Spleen (tissue), 11 donors: Measurements from ENCODE around the gene LRRD1. TPM values are rescaled to one million over a fixed set of nuclear protein-coding genes. Genes with fewer than 3 reads are reported as not detected.

ENCODE experiments used
- DNase-seq: peaks from one replicate; pipeline ENCODE4 v3.0.0-alpha.2; 2020
- H3K27ac ChIP-seq, 8 donors: fragments of 200-600 bp; sonication (generic) in 7 of 8; 1 replicate in 4 of 8; 2 replicates in 4 of 8; pipeline versions ENCODE4 v1.5.0 to v1.8.0; 2016 to 2021; ENCODE audit warnings: inconsistent platforms in 4 of 8, mild to moderate bottlenecking in 4 of 8, moderate library complexity in 1 of 8
- H3K27me3 ChIP-seq, 7 donors: fragments of 200-600 bp; sonication (generic) in 6 of 7; replicated peaks in 1 of 7; 1 replicate in 4 of 7; 2 replicates in 3 of 7; pipeline versions ENCODE4 v1.5.0 to v1.8.0; 2016 to 2021; ENCODE audit warnings: inconsistent platforms in 3 of 7, mild to moderate bottlenecking in 1 of 7
- H3K36me3 ChIP-seq, 6 donors: fragments of 200-600 bp; sonication (generic) in 5 of 6; 1 replicate in 4 of 6; 2 replicates in 2 of 6; pipeline versions ENCODE4 v1.5.0 to v1.8.0; 2016 to 2021; ENCODE audit warnings: inconsistent platforms in 2 of 6
- H3K4me1 ChIP-seq, 6 donors: fragments of 200-600 bp; sonication (generic) in 5 of 6; 1 replicate in 3 of 6; 2 replicates in 3 of 6; pipeline versions ENCODE4 v1.5.0 to v1.8.0; 2016 to 2021; ENCODE audit warnings: inconsistent platforms in 3 of 6
- H3K4me3 ChIP-seq, 8 donors: fragments of 200-600 bp; sonication (generic) in 7 of 8; 1 replicate in 4 of 8; 2 replicates in 4 of 8; pipeline versions ENCODE4 v1.5.0 to v1.8.0; 2016 to 2021; ENCODE audit warnings: inconsistent platforms in 4 of 8, mild to moderate bottlenecking in 4 of 8, moderate library complexity in 2 of 8
- H3K9me3 ChIP-seq, 8 donors: fragments of 200-600 bp; sonication (generic) in 7 of 8; 1 replicate in 4 of 8; 2 replicates in 4 of 8; pipeline versions ENCODE4 v1.5.0 to v1.8.0; 2016 to 2021; ENCODE audit warnings: inconsistent platforms in 4 of 8
- POLR2A ChIP-seq, 3 donors: fragments of 450-650 bp; IDR thresholded peaks; one replicate each; pipeline ENCODE4 v1.5.1; 2017; ENCODE audit warnings: antibody characterized with exemption in 3 of 3, mild to moderate bottlenecking in 1 of 3
- POLR2AphosphoS5 ChIP-seq, 3 donors: sonication (generic); formaldehyde crosslinking; IDR thresholded peaks; one replicate each; pipeline ENCODE4 v1.5.1; 2017; ENCODE audit warnings: antibody characterized with exemption in 3 of 3
- WGBS, 5 donors: extraction: QIAGEN DNeasy Blood & Tissue Kit in 3 of 5; methylation state at CpG; one replicate each; pipeline versions ENCODE4 v1.1.5 to v1.1.7; 2013 to 2018; 5-methylcytosine and 5-hydroxymethylcytosine counted together
- intact Hi-C: fragments of 100-400 bp; cut with DNase I; formaldehyde crosslinking; loops from one replicate; pipeline ENCODE4 v1.15.0; 2023; ENCODE audit warnings: low total_unique reads
- polyA plus RNA-seq, 3 donors: library from polyadenylated mRNA; stranded (reverse); fragments of 200-250 nt; gene quantifications; one replicate each; pipeline ENCODE4 v1.2.1, GENCODE V29; 2013
- total RNA-seq, 7 donors: library from RNA; depleted of rRNA in 3 of 7; stranded (reverse); fragments of >200 nt in 3 of 7; fragmentation: NEBNext Ultra II Directional in 4 of 7; extraction: Animal tissue kit (Norgen Biotek cat#: 25700) in 4 of 7; gene quantifications; one replicate each; pipeline versions ENCODE4 v1.1.0 to v1.2.1, GENCODE V29; 2016 to 2021
- TF ChIP-seq, protein P1 (sequence below), 11 experiments: fragments of 200-600 bp in 7 of 11; fragments of 450-650 bp in 4 of 11; sonication (generic) in 4 of 11; IDR thresholded peaks in 8 of 11; conservative IDR thresholded peaks in 3 of 11; 1 replicate in 7 of 11; 2 replicates in 4 of 11; pipeline versions ENCODE4 v1.4.0 to v1.8.0; 2016 to 2021; ENCODE audit warnings: antibody characterized with exemption in 11 of 11, inconsistent platforms in 4 of 11, mild to moderate bottlenecking in 1 of 11
- donor health status: healthy with polysubstance abuse.
- donor health status: DM: no; HTN: no; CAD: no; lungs with moderate emphysema.
- donor health status: DM: no; HTN: no; CAD: no.
- donor health status: Bipolar disorder and iron deficiency.
- donor health status: healthy.
- donor health status: DM: no; HTN: no; CAD: no.
- donor health status: DM: yes; HTN: yes; CAD: no.

Gene LRRD1
- total and polyA plus RNA-seq, 10 donors: 0.09 to 0.34 (median 0.25) TPM; not detected in 6

- Histone ChIP-seq H3K9me3 (no peaks in the 10 kb centered on the region), H3K27me3 (no peaks in the 10 kb centered on the region), H3K4me1 (peaks cover 4 to 48% (median 27%) of the 10 kb centered on the region in 6 donors), H3K4me3 (peak overlapping the region; percentile 74 to 98 (median 92)), H3K27ac (peak overlapping the region; percentile 88 to 97 (median 97)), H3K36me3 (peaks cover 3 to 28% (median 6%) of the 10 kb centered on the region in 6 donors)
- TF ChIP-seq, protein P1, sequence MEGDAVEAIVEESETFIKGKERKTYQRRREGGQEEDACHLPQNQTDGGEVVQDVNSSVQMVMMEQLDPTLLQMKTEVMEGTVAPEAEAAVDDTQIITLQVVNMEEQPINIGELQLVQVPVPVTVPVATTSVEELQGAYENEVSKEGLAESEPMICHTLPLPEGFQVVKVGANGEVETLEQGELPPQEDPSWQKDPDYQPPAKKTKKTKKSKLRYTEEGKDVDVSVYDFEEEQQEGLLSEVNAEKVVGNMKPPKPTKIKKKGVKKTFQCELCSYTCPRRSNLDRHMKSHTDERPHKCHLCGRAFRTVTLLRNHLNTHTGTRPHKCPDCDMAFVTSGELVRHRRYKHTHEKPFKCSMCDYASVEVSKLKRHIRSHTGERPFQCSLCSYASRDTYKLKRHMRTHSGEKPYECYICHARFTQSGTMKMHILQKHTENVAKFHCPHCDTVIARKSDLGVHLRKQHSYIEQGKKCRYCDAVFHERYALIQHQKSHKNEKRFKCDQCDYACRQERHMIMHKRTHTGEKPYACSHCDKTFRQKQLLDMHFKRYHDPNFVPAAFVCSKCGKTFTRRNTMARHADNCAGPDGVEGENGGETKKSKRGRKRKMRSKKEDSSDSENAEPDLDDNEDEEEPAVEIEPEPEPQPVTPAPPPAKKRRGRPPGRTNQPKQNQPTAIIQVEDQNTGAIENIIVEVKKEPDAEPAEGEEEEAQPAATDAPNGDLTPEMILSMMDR (IDR thresholded peaks at IDR 0.05 in 8 of 11, conservative IDR thresholded peaks at IDR 0.05 in 3 of 11): no peak
- TF ChIP-seq POLR2AphosphoS5 (IDR thresholded peaks at IDR 0.05) (no peak), POLR2A (IDR thresholded peaks at IDR 0.05) (no peak)
- DNase-seq: no peak
- WGBS, 5 donors: 34 to 42% (median 42%) methylated on average over 15 of the region's 15 CpGs
- intact Hi-C loops: no loop called here
Measured at GRCh38 chr7:92133133-92133736, 45.7 kb downstream of the LRRD1 start.

GRCh38 chr7:92131764-92132330 lies 47.1 kb downstream of the LRRD1 start:
- 53 to 79% (median 73%) methylated on average over 4 of the region's 4 CpGs for WGBS, 5 donors
- Histone ChIP-seq H3K36me3 (peaks cover 3 to 42% (median 19%) of the 10 kb centered on the region in 6 donors), H3K27me3 (no peaks in the 10 kb centered on the region), H3K27ac (no peak overlapping the region), H3K4me3 (no peak overlapping the region), H3K9me3 (no peaks in the 10 kb centered on the region), H3K4me1 (peaks cover 4 to 48% (median 27%) of the 10 kb centered on the region in 6 donors)
- intact Hi-C loops: no loop called here
- TF ChIP-seq, protein P1 (IDR thresholded peaks at IDR 0.05 in 8 of 11, conservative IDR thresholded peaks at IDR 0.05 in 3 of 11): no peak
- TF ChIP-seq POLR2AphosphoS5 (IDR thresholded peaks at IDR 0.05) (no peak), POLR2A (IDR thresholded peaks at IDR 0.05) (no peak)
- no peak for DNase-seq

DNA sequence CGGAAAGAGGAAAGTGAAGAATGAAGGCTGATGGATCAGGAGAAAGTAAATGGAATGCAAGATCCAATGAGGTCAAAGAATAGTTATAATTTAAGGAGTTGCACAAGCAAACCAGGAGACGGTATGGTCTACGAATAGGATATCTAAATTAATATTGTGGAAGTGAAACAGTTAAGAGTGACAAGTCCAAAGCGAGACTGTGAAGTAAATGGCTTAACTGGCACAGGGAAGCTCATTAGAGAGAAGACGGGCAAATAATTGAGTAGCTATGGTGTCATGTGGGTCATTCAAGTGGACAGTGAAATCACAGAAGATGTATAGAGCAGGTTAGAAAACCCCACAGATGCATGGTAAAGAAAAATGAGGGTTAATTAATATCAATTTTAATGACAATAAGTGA lies 47.8 kb downstream of the LRRD1 start:
- Histone ChIP-seq H3K9me3 (no peaks in the 10 kb centered on the region), H3K27me3 (no peaks in the 10 kb centered on the region), H3K36me3 (peaks cover 3 to 50% (median 21%) of the 10 kb centered on the region in 6 donors), H3K4me3 (no peak overlapping the region), H3K4me1 (peaks cover 4 to 48% (median 27%) of the 10 kb centered on the region in 6 donors), H3K27ac (no peak overlapping the region)
- no peak for TF ChIP-seq POLR2AphosphoS5 (IDR thresholded peaks at IDR 0.05)
- TF ChIP-seq POLR2A (IDR thresholded peaks at IDR 0.05): no peak
- TF ChIP-seq, protein P1 (IDR thresholded peaks at IDR 0.05 in 8 of 11, conservative IDR thresholded peaks at IDR 0.05 in 3 of 11): no peak
- no peak for DNase-seq
- intact Hi-C loops: no loop called here
- WGBS, 5 donors: 74 to 84% (median 83%) methylated on average over 5 of the region's 5 CpGs

DNA sequence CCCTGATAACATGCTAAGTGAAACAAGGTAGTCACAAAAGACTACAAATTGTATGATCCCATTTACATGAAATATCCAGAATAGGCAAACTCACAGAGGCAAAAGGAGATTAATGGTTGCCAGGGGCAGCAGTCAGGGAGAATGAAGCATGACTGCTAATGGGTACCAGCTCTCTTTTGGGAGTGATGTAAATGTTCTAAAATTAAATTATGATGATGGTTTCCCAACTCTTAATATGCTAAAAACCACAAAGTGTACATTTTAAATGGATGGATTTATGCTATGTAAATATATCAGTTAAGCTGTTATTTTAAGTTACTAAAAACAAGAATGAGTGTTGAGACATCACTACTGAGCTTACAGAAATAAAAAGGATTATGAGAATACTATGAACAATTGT lies 57.3 kb downstream of the LRRD1 start:
- H3K4me1 ChIP-seq: no peaks in the 10 kb centered on the region
- no peak overlapping the region for H3K4me3 ChIP-seq
- H3K36me3 ChIP-seq: peaks cover 0 to 96% (median 49%) of the 10 kb centered on the region in 6 donors
- H3K9me3 ChIP-seq: no peaks in the 10 kb centered on the region
- H3K27ac ChIP-seq: no peak overlapping the region
- H3K27me3 ChIP-seq: no peaks in the 10 kb centered on the region
- no peak for DNase-seq
- TF ChIP-seq, protein P1 (IDR thresholded peaks at IDR 0.05 in 8 of 11, conservative IDR thresholded peaks at IDR 0.05 in 3 of 11): no peak
- TF ChIP-seq POLR2A (IDR thresholded peaks at IDR 0.05) (no peak), POLR2AphosphoS5 (IDR thresholded peaks at IDR 0.05) (no peak)
- intact Hi-C loops: no loop called here
